ENCODE measurements around the gene CCL17.

- TF ChIP-seq CTCF (IDR thresholded peaks at IDR 0.05), result no peak
- TF ChIP-seq EP300 (IDR thresholded peaks at IDR 0.05), result no peak
- TF ChIP-seq POLR2A (IDR thresholded peaks at IDR 0.05), result no peak
- no peak for TF ChIP-seq POLR2AphosphoS5 (IDR thresholded peaks at IDR 0.05)
Measured at GRCh38 chr16:57416084-57416483, 11.5 kb downstream of the CCL17 start.

Measured in suprapubic skin (tissue), 4 donors.